CD4-positive, alpha-beta T cell (primary cell): ENCODE data around the gene KCNH1. TPM values are rescaled to one million over a fixed set of nuclear protein-coding genes. Genes with fewer than 3 reads are reported as not detected.

Experiments used
- ATAC-seq: fragments of 200-7000 bp; cut with Tn5 transposase; one replicate; pipeline ENCODE4 v1.10.0; 2022; ENCODE audit warnings: mild to moderate bottlenecking; ENCODE audit not compliant: poor library complexity
- CTCF ChIA-PET: fragments of 350-600 bp; sonication (Branson Sonifier 250); formaldehyde crosslinking; loops from one replicate; lab custom pipeline; 2021; ENCODE audit warnings: antibody characterized with exemption, inconsistent platforms; lab: Charles Lee
- POLR2A ChIA-PET: fragments of 350-600 bp; sonication (Branson Sonifier 250); formaldehyde crosslinking; loops from one replicate; lab custom pipeline; 2021; ENCODE audit warnings: antibody characterized with exemption, inconsistent platforms; lab: Charles Lee
- DNase-seq, 14 experiments: peaks; one replicate each; pipeline ENCODE4 v3.0.0-alpha.2; 2013 to 2020; ENCODE audit warnings: mixed read lengths in 2 of 14
- H3K27ac ChIP-seq, 2 donors: one replicate each; pipeline versions ENCODE4 v1.5.1 to v1.7.0; 2013; ENCODE audit warnings: low read length in 2 of 2, low read depth in 1 of 2, mild to moderate bottlenecking in 1 of 2
- H3K27me3 ChIP-seq, 2 experiments: 1 replicate in 1 of 2; 2 replicates in 1 of 2; pipeline versions ENCODE4 v1.6.1 to v1.7.0; 2013; ENCODE audit warnings: low read length in 2 of 2, control low read depth in 1 of 2, mild to moderate bottlenecking in 1 of 2, moderate library complexity in 1 of 2; ENCODE audit not compliant: insufficient read depth in 2 of 2, control insufficient read depth in 1 of 2
- H3K36me3 ChIP-seq: one replicate; pipeline ENCODE4 v1.6.1; 2013; ENCODE audit warnings: low read length, control low read depth; ENCODE audit not compliant: insufficient read depth
- H3K4me1 ChIP-seq: one replicate; pipeline ENCODE4 v1.6.1; 2013; ENCODE audit warnings: low read length, control low read depth; ENCODE audit not compliant: insufficient read depth
- H3K4me3 ChIP-seq: one replicate; pipeline ENCODE4 v1.5.1; 2013; ENCODE audit warnings: mild to moderate bottlenecking, low read length, moderate library complexity
- H3K9me3 ChIP-seq, 2 experiments: 1 replicate in 1 of 2; 2 replicates in 1 of 2; pipeline versions ENCODE4 v1.6.1 to v1.7.0; 2013; ENCODE audit warnings: low read length in 2 of 2, mild to moderate bottlenecking in 2 of 2, control low read depth in 1 of 2, moderate library complexity in 1 of 2; ENCODE audit not compliant: control insufficient read depth in 1 of 2, insufficient read depth in 1 of 2
- H3K27ac Mint-ChIP-seq: one replicate; pipeline ENCODE4 v1.8.0; 2020; ENCODE audit warnings: mixed read lengths
- H3K27me3 Mint-ChIP-seq: one replicate; pipeline ENCODE4 v1.8.0; 2021; ENCODE audit warnings: mixed read lengths
- H3K36me3 Mint-ChIP-seq: one replicate; pipeline ENCODE4 v1.8.0; 2021; ENCODE audit warnings: low read depth, mixed read lengths
- H3K4me1 Mint-ChIP-seq: one replicate; pipeline ENCODE4 v1.8.0; 2021; ENCODE audit warnings: low read depth, mixed read lengths
- H3K4me3 Mint-ChIP-seq: one replicate; pipeline ENCODE4 v1.8.0; 2020; ENCODE audit warnings: mild to moderate bottlenecking, mixed read lengths
- H3K9me3 Mint-ChIP-seq: one replicate; pipeline ENCODE4 v1.8.0; 2020; ENCODE audit warnings: mixed read lengths
- intact Hi-C, 2 experiments: fragments of 100-400 bp; cut with DNase I in 1 of 2; cut with micrococcal nuclease in 1 of 2; formaldehyde crosslinking; loops; one replicate each; pipeline versions ENCODE4 v1.15.1 to v1.9.0; 2023 to 2025; cut with DNase I, micrococcal nuclease
- total RNA-seq, 174 experiments: library from RNA in 2 of 174; stranded (reverse) in 2 of 174; gene quantifications; one replicate each; pipeline ENCODE4 v1.2.3 and lab custom pipeline; 2021 to 2026
- TF ChIP-seq, protein P1 (sequence below): fragments of 200-600 bp; IDR thresholded peaks from one replicate; pipeline ENCODE4 v1.8.0; 2022; ENCODE audit warnings: antibody characterized with exemption, mild to moderate bottlenecking

KCNH1 gene
- total RNA-seq, 2 experiments from 2014 or later = not detected

DNA sequence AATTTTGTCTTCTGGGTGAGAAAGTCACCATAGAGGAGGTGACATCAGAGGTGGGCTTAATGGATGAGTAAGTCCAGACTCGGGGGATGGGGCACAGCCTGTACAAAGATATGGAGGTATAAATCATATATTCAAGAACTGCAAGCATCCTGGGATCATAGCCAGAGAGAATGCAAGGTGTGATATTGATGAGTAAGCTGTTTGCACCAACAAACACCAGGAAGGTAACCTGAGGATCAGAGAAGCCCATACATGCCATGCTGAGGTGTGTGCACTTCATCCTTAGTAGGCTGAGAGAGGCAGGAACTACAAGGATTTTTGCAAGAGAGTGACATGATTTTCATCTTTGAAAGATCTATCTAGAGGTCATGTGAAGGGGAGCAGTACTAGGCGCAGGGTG, 498.8 kb downstream of the KCNH1 start:
- intact Hi-C loops = no loop called here
- CTCF ChIA-PET = no interaction called here

DNA sequence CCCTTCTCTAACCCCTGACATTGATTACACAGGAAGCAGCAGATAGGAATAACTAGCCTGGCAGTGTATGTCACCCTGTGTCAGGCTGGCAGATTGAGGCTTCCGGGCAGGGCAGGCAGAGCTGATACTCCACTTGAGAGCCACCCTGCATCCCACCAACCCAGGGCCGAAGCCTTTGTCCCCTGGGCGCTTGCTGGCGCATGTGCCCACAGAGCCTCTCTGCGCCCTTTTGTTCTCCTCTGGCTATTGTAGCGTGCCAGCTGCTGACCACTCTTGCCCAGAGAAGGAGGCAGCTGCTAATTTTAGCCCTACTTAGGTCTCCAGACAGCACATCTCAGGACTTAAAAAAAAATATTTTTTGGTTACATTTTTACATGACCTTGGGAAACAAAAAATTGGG, 500.3 kb downstream of the KCNH1 start:
- no peaks in the 10 kb centered on the region for H3K4me1 Mint-ChIP-seq
- Histone ChIP-seq H3K4me3 (no peak overlapping the region), H3K9me3 (no peaks in the 10 kb centered on the region), H3K27me3 (no peaks in the 10 kb centered on the region), H3K4me1 (no peaks in the 10 kb centered on the region), H3K36me3 (no peaks in the 10 kb centered on the region), H3K27ac (no peak overlapping the region)
- no peaks in the 10 kb centered on the region for H3K36me3 Mint-ChIP-seq
- no peak overlapping the region for H3K4me3 Mint-ChIP-seq
- intact Hi-C loops = no loop called here
- DNase-seq (no peak), ATAC-seq (no peak)
- ChIA-PET CTCF (no interaction called here), POLR2A (no interaction called here)
- H3K27ac Mint-ChIP-seq = no peak overlapping the region
- TF ChIP-seq, protein P1, sequence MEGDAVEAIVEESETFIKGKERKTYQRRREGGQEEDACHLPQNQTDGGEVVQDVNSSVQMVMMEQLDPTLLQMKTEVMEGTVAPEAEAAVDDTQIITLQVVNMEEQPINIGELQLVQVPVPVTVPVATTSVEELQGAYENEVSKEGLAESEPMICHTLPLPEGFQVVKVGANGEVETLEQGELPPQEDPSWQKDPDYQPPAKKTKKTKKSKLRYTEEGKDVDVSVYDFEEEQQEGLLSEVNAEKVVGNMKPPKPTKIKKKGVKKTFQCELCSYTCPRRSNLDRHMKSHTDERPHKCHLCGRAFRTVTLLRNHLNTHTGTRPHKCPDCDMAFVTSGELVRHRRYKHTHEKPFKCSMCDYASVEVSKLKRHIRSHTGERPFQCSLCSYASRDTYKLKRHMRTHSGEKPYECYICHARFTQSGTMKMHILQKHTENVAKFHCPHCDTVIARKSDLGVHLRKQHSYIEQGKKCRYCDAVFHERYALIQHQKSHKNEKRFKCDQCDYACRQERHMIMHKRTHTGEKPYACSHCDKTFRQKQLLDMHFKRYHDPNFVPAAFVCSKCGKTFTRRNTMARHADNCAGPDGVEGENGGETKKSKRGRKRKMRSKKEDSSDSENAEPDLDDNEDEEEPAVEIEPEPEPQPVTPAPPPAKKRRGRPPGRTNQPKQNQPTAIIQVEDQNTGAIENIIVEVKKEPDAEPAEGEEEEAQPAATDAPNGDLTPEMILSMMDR = no peak
- no peaks in the 10 kb centered on the region for H3K27me3 Mint-ChIP-seq
- H3K9me3 Mint-ChIP-seq = no peaks in the 10 kb centered on the region

More for the DNA sequence above, 498.8 kb downstream of the KCNH1 start:
- no peaks in the 10 kb centered on the region for H3K27me3 Mint-ChIP-seq
- no peak overlapping the region for H3K4me3 ChIP-seq
- no peak for DNase-seq
- no peaks in the 10 kb centered on the region for H3K36me3 Mint-ChIP-seq
- no peaks in the 10 kb centered on the region for H3K4me1 ChIP-seq
- POLR2A ChIA-PET = no interaction called here
- no peak overlapping the region for H3K27ac Mint-ChIP-seq
- no peaks in the 10 kb centered on the region for H3K9me3 ChIP-seq
- H3K4me1 Mint-ChIP-seq = no peaks in the 10 kb centered on the region
- no peaks in the 10 kb centered on the region for H3K9me3 Mint-ChIP-seq
- ATAC-seq = no peak
- H3K27ac ChIP-seq = no peak overlapping the region
- H3K4me3 Mint-ChIP-seq = no peak overlapping the region
- H3K27me3 ChIP-seq = no peaks in the 10 kb centered on the region
- TF ChIP-seq, protein P1 = no peak
- no peaks in the 10 kb centered on the region for H3K36me3 ChIP-seq

DNA sequence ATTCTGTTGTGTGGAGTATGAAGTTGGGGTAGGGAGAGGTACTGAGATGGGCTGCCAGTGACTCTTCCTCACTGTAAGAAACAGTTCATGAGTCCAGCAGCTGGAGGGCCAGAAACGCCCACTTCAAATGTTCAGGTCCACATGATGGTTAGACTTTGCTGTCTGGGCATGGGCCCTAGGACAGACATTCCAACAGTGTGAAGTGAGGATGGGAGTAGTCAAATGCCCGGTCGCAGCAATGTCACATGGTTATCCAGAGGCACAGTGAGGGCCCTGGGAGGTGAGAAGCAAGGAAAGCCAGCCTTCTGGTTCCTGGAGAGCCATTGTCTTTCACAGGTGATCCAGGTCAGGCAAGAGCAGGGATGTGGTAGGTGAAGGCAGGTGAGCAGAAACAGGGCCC, 500.8 kb downstream of the KCNH1 start:
- H3K9me3 ChIP-seq = no peaks in the 10 kb centered on the region
- TF ChIP-seq, protein P1 = no peak
- ATAC-seq = no peak
- DNase-seq = no peak
- H3K27ac ChIP-seq = no peak overlapping the region
- Mint-ChIP-seq H3K4me3 (no peak overlapping the region), H3K9me3 (no peaks in the 10 kb centered on the region), H3K36me3 (no peaks in the 10 kb centered on the region), H3K27me3 (no peaks in the 10 kb centered on the region), H3K4me1 (no peaks in the 10 kb centered on the region), H3K27ac (no peak overlapping the region)
- H3K4me3 ChIP-seq = no peak overlapping the region
- intact Hi-C loops = no loop called here
- POLR2A ChIA-PET = no interaction called here
- no peaks in the 10 kb centered on the region for H3K4me1 ChIP-seq
- no peaks in the 10 kb centered on the region for H3K36me3 ChIP-seq
- CTCF ChIA-PET = no interaction called here
- H3K27me3 ChIP-seq = no peaks in the 10 kb centered on the region
